Stimulated activated CD4-positive, alpha-beta T cell treated with anti-CD3 and anti-CD28 coated beads, Interleukin-4, amount 100 ng/mL, for 24 hours (primary cell): ENCODE data around the gene SMIM31.

Experiments used
- DNase-seq: peaks from one replicate; pipeline ENCODE4 v3.0.0-alpha.2; 2020

SMIM31 gene

DNA sequence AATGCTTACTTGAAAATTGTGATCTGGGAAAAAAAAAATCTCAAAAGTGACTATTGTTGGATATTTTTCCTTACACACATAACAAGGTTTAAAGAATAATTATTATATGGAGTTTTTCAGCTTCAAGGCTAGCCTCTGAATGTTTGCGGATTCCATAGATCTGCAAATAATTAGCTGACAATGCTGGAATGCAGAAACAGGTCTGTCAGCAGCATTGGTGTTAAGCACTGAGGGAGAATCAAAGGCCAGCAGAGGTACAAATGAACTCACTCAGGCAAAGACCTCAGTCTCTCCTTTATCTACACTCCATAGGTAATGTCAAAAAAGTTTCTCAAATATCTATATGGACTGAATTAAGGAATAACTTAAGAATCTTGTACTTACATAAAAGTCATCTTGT is 35.1 kb downstream of the SMIM31 start:
- no peak for DNase-seq

DNA sequence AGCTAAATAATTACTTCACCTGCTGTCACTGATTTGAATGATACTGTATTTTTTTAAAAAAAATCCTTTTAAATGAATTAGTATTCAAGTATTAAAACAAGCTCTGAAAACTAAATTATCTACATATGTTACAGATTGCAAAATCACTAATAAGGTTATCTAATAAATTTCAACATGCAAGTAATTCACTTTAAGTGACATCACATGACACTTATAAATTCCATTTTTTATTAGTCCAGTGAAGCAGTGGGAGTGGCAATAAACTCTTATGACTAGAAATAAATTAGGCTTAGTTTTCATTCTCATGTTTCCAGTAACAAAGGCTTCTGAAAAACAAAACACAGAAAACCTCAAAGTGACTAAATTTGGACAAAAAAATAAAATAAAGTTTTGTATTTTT is 36.3 kb downstream of the SMIM31 start:
- no peak for DNase-seq

DNA sequence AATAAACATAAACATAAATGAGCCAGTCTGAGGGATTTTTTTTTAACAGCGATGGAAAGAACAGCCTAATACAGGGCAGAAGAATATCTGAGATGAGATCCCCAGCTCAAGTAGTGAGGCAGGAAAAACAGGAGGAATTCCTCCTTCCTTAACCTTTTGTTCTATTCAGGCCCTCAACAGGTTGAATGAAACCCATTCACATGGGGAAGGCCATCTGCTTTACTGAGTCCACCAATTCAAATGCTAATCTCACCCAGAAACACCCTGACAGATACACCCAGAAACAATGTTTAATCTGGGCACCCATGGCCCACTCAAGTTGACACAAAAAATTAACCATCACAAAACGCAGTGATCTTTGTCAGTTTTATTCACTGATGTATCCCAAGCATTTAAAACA is 45.5 kb downstream of the SMIM31 start:
- no peak for DNase-seq

DNA sequence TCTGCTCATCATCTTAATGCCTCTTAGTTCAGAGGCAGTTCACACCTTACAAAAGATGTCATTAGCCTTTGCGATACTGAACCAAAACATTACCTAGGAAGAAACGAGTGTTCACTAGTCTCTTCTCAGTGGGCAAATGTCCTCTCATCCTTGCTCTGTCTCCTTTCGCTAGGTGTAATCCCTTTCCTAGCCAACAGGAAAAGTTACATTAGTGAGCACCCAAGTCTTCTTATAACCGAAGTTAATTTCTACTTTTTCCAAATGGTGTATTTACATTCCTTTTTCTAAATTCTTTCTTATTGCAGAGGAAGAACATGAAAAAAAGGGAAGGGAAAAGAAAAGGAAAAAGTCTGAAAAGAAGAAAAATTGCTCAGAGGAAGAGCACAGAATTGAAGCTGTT is 46.9 kb downstream of the SMIM31 start:
- no peak for DNase-seq

DNA sequence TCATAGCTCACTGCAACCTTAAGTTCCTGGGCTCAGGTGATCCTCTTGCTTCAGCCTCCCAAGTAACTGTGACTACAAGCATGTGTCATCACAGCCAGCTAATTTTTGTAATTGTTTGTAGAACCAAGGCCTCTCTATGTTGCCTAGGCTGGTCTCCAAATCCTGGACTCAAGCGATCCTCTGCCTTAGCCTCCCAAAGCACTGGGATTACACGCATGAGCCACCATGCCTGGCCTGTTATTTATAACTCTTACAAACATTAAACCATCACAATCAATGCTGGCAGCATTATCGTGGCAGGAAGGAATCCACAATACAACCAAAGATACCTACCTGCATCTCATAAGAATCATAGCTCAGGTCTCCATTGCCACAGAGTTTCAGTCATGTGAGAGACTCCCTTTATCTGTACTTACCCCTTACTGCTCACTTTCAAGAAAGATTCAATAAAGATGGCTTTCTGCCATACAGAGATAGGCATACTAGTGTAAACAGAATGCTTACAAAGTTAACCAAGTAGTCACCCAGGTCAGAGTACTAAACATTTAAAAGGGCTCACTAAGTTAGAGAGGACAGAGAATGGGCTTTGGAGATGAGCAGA is 48.5 kb downstream of the SMIM31 start:
- no peak for DNase-seq

DNA sequence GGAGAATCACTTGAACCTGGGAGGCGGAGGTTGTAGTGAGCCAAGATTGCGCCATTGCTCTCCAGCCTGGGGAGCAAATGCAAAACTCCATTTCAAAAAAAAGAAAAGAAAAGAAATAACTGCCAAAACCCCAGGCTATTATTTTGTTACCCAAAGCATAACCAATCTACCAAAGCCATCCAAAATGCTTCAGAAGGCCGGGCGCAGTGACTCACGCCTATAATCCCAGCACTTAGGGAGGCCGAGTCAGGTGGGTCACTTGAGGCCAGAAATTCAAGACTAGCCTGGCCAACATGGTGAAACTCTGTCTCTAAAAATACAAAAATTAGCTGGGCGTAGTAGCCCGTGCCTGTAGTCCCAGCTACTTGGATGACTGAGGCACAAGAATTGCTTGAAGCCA is 49.8 kb downstream of the SMIM31 start:
- DNase-seq: no peak

DNA sequence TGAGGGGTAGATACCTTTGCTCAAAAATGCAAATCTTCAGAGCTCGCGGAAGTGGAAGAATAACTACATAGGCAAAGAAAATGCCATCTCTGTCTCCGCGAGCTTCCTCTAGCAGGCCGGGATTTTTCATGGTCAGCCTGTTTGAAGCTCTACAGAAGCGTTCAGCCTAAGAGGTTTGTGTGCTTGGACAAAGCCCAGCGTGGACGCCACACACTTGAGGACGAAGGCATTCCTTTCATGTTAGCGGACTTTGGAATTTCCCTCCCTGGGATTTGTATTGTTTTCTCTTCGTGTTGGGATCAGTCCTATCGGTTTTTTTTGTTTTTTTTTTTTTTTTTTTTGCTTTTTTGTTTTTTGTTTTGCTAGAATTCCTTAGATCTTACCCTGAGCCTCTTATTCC is 53.7 kb downstream of the SMIM31 start:
- DNase-seq: no peak

DNA sequence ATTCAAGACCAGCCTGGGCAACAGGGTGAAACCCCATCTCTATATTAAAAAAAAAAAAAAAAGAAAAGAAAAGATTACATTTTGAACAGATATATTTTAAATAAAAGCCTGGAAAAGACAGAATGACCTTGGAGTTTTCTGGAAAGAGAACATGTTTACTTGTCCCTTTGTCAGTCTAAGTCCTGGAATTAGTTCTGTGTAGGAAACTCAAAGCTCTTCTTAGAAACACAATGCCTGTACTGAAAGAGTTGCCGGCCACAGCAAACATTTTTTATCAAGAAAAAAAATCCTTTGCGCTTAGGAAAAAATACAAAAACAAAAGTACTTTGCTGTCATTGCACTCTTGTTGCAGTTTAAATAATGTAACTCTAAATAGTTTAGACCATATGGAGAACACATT is 59.6 kb downstream of the SMIM31 start:
- no peak for DNase-seq

DNA sequence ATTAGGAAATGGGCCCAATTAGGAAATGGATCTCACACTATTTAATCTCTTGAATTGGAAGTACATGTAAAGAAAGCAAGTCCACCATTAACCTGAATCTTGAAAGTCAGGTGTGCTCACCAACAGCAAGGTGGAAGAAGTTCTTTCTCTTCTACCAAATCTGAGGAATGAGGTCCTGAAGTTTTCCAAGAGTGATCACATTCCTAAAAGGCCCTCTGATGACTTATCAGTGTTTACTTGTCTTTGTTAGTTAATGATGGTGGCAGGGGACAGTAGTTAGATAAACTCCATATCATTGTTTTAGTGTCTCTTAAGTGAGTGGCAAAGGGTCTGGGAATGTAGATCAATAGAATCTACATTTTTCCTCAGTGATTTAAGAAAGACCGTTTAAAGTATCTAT is 61.8 kb downstream of the SMIM31 start:
- no peak for DNase-seq

DNA sequence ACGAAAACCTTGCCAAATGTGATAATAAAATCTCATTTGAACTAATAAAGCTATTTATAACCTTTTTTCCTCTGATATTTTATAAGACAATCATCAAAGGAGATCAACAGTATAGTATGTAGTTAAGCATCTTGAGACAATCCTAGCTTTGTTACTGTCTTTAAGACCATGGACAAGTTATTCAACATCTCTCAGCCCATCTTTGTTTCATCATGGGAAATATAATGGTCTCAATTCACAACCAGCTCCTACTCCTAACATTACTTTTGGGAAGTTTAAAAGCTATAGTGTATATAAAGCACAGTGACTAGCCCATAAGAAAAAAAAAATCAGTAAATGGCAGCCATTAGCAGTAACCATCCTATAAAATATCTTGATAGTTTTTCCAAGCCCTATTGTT is 65.4 kb downstream of the SMIM31 start:
- DNase-seq: no peak

DNA sequence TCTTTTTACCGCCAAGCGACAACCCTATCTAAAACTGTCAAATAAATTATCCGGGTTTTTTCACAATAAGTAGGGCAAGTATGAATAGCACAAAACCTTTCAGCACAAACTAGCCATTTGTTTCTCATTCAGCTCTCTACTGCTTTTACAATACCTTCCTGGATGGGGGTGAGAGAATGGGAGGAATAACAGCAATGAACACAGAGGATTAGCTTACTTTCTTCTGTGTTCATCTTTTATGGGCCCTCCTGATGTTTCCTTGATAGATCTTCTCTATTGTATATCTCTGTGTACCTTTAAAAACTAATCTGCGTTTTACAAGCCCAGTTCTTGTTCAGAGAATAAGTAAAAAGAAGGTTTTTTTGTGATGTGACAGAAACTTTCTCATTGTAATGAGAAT is 67.8 kb downstream of the SMIM31 start:
- no peak for DNase-seq

DNA sequence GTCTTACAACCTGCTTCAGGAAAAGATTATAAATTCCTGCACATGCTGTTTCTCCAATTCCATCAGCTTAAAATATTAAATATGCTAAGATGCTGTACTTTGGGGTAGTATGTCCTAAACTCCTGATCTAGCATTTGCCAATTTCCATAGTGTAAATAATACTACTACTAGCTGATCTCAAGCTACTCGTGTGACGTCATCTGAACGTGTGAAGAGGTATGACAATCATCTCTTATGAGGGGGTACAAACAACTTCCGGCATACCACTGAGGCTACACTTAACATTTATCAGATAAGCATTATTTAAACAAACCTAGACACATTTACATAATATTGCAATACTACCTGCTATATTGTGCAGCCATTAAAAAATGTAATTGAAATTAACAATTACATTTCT is 70.7 kb downstream of the SMIM31 start:
- DNase-seq: no peak

DNA sequence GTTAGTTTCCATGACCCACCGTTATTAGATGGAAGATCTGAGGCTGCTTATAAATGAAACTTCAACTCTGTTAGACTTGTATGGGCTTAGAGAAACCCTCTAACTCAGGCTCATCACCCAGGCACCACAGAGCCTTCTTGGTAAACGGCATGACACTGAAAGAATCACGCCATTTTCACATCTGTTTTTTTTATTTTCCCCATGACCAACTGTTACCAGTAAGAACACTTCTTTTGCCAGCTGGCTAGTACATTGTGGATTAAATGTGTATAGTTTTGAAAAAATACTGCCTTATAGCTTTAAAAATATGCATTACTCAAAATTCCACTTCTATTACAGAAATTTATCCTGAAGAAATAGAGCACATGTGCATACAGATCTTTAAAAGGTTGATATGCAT is 75.0 kb downstream of the SMIM31 start:
- DNase-seq: no peak

DNA sequence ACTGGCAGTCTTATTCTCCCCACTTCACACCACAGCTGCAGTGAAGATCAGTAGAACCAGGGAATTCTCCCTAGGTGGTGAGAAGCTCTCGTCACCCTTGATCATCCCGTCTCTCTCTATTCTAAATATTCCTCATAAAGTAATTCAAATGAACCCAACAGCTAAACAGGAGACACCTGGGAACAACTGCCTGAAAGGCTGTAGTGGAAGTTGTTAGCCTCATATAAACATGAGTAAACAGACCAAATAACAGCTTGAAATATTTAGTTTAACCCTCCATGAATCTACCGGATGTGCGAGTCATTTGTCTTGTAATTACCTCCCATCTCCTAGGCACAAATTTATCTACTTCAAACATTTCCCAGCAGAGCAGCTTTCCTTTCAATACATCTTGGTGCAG is 92.6 kb downstream of the SMIM31 start:
- no peak for DNase-seq

DNA sequence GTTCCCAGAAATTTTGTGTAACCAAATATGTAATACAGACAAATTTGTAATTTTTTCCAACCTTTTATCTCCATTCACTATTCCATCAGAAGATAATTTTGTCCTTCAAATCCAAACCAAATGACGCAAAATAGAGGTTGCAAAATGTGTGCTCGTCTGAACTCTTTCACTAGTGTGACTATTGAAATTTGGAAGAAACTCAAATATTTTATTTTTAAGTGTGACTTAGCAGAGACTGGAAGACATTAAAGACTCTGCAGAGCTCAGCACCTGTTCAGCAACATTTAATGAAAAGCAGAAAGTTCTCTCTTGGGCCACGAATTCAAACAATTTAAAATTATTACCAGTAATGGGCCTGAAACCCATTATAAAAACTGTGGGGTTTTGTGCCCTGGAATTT is 93.1 kb downstream of the SMIM31 start:
- DNase-seq: no peak

DNA sequence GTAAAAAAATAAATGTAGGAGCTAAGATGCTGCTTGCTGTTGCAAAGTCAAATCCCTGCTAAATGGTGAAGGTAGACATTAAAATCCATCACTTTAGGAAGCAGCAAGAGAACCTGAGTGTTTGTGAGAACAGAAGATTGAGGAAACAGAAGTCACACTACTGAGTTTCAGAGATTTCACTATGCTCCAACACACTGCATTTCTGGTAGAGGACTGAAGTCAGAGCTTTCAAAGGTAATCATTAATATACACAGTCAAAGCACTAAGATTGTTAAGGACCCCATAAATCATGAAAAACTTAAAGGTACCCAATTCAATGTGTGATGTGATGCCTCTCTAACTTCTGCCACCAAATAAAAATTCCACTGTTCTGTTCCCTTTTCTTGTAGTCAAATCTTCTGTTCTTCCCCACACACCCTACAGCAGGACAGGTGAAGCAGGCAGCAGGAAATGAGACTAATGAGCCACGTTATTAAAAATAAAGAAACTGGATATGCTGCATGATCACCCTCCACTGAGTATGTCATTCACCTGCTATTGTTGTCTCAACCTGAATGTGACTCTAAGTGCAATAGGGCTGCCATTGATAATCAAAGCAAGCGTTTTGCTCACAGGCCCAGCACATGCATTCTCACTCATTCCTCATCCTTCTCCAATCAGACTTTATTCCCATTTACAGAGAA is 94.2 kb downstream of the SMIM31 start:
- no peak for DNase-seq
